EH (cell line): ENCODE measurements around the gene TRMT11.
A peak's percentile ranks its signal among the peaks of the same experiment; 100 is the strongest.

Experiments
- DNase-seq: peaks from one replicate; pipeline ENCODE4 v3.0.0-alpha.2; 2015; ENCODE audit warnings: low read depth

Gene TRMT11

DNA sequence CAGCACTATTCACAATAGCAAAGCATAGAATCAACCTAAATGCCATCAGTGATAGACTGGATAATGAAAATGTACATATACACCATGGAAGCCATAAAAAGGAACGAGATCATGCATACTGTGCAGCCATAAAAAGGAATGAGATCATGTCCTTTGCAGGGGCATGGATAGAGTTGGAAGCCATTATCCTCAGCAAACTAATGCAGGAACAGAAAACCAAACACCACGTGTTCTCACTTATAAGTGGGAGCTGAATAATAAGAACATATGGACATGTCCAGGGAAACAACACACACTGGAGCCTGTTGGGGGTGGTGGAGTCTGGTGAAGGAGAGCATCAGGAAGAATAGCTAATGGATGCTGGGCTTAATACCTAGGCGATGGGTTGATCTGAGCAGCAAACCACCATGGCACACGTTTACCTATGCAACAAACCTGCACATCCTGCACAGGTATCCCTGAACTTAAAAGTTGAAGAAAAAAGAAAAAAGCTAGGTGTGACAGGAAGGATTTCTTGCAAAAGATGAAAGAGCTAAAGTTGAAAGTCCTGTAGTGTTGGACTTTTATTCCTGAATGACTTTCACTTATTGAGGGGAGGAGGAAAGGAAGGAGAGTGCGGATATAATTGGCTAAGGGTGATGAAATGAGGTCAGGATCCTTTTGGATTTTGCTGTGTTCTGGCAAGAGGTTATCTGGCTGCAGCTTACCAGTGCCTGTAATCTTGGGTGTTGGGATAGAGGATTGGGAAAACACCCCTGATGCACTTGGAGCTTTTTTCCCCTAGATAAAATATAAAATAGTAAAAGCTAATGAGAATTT lies 8.5 kb downstream of the TRMT11 start:
- DNase-seq, result no peak

GRCh38 chr6:125995972-125996580 lies 9.7 kb downstream of the TRMT11 start:
- DNase-seq, result peak; percentile 63

DNA sequence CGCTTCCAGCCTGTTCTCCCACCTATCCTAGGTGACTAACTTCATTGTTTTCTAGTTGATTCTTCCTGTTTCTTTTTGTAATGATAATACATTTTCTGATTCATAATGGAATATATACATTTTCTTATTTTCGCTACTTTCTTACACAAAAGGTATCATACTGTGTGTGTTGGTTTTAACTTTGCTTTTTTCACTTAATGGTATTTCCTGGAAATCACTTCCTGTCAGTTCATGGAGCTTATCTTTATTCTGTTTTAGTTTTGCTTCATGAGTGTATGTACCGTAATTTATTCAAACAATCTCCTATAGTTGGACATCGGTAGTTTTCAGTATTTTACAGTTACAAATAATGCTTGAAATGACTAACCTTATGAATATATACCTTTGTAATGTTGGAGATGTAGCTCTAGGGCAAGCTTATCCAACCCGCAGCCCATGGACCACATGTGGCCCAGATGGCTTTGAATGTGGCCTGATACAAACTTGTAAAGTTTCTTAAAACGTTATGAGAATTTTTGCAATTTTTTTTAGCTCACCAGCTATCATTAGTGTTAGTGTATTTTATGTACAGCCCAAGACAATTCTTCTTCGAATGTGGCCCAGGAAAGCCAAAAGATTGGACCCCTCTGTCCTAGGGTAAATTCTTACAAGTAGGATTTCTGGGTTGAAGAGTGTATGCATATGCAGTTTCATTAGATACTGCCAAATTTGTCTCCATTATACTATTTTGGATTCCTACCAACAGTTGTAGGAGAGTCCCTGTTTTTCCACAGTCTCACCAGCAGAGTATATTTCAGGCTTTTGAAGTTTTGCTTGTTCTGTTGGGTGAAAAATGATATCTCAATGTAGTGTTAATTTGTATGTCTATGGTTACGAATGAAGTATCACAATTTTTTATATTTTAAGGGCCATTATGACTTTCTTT lies 16.7 kb downstream of the TRMT11 start:
- DNase-seq, result peak; percentile 15

- DNase-seq, result no peak
Measured at GRCh38 chr6:126007800-126008199, 21.5 kb downstream of the TRMT11 start.

DNA sequence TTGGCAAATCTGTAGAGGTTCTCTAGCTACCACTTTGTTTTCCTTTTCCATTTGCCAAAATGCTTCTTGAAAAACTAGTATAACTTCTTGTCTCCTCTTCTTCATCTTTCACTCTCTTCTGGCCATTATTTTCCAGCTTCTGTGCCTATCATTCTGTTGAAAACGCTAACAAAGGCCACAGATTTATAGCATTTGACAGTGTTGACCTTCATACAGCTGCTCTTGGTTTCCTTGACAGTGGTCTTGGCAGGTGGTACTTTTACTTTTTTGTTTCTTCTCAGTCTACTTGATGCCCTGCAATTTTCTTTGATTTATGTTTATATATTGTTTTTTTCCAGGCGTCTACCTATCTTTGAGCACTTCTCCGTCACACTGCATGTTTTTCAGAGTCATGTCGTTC lies 23.7 kb downstream of the TRMT11 start:
- DNase-seq, result no peak

DNA sequence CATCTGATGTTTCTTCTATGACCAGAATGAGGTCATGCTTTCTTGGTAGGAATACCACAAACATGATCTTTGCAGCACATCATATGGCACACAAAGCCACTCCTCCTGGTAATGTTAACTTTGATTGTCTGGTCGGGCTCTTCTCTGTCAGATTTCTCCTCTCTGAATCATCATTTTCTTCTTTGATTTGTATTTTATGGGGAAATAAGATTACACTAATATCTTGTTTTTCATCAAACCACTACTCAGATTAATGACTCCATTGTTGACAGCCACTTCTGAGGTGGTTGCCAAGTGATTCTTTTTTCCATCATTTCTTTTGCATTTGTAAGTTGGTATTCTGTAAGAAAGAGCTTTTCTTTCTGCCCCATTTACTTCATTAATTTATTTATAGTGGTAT lies 29.5 kb downstream of the TRMT11 start:
- peak; percentile 75 for DNase-seq

DNA sequence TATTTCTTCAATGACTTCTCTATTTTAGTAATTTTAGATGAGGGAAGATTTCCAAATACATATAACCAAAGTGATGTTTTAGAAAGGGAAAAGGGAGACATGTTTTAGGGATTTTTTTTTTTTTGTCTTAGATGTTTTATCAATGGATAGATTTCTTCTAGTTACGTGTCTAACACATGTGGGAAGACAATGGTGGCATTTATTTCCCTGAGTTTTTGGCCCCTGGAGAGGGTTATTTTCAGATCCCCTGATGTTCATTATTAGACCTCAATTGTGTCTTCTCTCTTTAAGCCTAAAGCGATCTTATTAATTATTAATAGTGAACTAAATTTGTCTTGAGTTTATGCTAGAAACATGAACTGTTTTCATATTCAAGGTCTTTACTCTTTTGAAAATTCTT lies 30.3 kb downstream of the TRMT11 start:
- no peak for DNase-seq

DNA sequence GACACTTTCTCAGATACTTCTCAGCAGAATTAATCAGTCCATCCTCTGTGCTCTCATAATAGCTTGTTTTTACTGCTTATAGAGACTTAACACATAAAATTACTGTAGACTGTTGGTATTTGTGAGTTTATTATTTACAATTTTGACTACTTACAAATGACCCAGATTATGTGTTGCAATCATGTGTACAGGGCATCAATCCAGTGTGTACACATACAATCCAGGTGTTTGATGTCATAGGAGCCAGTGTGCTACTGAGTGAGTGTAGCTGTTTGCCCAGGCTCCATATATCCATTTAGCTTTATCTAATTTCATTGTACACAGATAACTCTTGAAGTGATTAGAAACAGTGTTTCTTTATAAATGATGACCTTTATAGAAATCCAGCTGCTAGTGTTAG lies 31.3 kb downstream of the TRMT11 start:
- DNase-seq, result no peak

DNA sequence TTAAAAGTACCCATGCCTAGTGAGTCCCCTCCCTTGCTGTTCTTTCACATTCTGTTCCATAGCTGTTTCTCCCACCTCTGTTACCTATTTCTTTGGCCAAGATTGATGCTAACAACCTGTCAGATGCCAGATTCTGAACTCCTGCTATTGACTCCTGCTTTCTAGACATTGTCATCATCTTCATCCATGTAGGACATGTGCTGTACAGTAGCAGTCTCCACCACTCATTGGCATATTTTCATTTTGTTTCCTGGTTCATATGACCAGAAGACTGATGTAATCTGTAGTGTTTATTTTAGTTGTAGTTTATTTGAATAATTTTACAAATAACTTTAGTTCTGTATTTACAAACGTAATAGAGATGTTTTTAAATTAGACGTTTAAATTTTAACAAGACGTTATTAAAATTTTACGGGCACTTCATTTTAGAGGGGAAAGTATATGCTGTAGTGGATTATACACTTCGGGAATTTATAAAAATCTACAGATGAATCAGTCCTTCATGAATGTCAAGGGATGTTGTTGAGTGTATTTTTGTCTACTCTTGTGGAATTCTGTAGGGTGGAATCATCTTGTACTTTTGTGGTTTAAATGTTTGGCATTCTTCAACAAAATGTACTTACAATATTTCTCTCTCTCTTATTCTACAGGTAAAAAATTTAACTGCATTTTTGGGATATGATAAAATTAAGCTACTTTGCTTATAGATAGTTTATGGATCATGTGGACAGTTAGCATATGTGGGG lies 34.1 kb downstream of the TRMT11 start:
- peak; percentile 26 for DNase-seq

GRCh38 chr6:126023474-126023873 lies 37.1 kb downstream of the TRMT11 start:
- DNase-seq, result peak; percentile 26

DNA sequence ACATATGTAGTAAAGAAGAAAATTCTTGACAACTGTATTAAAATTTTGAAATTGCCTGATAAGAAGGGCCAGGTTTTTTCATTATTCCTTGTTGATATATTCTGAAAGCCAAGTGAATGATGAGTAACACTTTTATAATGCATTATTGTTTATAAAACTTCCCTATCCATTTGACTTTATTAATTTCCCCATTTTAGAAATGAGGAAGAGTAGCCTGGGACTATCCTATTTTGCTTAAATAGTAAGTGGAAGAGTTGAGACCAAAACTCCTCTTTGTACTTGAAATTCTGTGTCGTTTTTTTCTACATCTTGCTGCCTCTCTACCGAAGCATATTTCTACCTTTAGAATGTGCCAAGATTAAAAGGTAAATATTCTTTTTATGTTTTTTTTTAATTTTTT lies 39.7 kb downstream of the TRMT11 start:
- DNase-seq, result no peak

DNA sequence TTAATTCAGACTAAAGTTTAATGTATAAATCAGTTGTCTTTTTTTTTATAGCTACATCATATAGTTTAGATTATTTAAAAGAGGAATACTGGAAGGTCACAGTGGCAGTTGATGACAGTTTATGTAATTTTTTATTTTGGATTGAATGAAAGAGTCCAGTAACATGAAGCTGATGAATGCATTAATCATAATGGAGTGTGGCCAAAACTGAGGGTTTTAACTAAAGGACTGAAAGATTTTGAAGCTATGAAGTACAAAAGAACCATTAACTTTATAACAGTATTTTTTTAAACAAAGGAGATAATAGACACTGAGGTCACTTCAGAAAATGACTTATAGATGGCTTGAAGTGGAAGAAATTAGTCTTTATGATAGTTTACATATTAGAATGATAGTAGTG lies 41.3 kb downstream of the TRMT11 start:
- peak; percentile 39 for DNase-seq

- no peak for DNase-seq
Measured at GRCh38 chr6:126030045-126030444, 43.7 kb downstream of the TRMT11 start.

GRCh38 chr6:126033696-126034095 lies 47.4 kb downstream of the TRMT11 start:
- peak; percentile 94 for DNase-seq

GRCh38 chr6:126034656-126035055 lies 48.3 kb downstream of the TRMT11 start:
- DNase-seq, result no peak

GRCh38 chr6:126035764-126036163 lies 49.4 kb downstream of the TRMT11 start:
- DNase-seq, result no peak

- DNase-seq, result peak; percentile 30
Measured at GRCh38 chr6:126038234-126038633, 51.9 kb downstream of the TRMT11 start.

DNA sequence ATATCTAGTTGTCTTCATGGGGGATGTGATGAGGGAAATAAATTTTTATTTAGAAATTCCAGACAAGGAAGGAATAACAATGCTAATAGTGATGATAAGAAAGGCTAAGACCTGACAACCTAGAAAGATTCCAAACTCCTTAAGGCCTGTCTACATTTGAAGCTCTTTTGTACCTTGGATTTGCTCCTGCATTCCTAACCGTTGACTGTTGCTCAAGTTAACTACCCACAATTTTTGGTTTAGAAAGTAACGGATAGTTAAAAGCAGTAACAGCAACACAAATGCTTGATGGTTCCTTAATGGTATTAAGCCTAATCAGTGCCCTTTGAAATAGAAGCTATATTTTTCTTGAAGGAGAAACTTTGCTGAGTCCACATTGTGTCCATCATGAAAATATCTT lies 52.9 kb downstream of the TRMT11 start:
- DNase-seq, result peak; percentile 62

- DNase-seq, result no peak
Measured at GRCh38 chr6:126040394-126040793, 54.1 kb downstream of the TRMT11 start.

- peak; percentile 84 for DNase-seq
Measured at GRCh38 chr6:126040826-126041225, 54.5 kb downstream of the TRMT11 start.

GRCh38 chr6:126041516-126041915 lies 55.2 kb downstream of the TRMT11 start:
- no peak for DNase-seq

DNA sequence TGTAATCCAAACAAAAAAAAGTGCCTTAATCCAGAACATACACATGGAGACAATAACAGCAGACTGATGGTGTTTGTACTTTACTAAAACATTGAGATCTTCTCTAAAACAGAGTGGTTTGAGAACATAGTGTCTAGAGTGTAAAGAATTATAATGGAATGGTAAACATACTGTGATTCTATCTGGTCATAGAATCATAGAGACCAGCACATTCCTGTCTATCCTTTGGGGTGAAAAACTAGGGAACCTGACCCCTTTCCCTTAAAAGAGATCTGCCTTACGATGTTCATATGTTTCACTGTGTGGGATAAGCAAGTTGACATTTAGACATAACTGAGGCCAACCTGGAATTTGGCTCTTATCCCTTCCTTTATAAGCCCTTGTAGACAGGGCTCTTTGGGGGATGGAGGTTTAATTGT lies 55.7 kb downstream of the TRMT11 start:
- peak; percentile 34 for DNase-seq
